GM12891 (cell line): ENCODE data around the gene TSPAN10.
A peak's percentile ranks its signal among the peaks of the same experiment; 100 is the strongest.

Experiments used
- DNase-seq: peaks from one replicate; pipeline ENCODE4 v3.0.0; 2011; ENCODE audit warnings: low spot score; ENCODE audit not compliant: insufficient read length
- FAIRE-seq: peaks from 2 replicates; lab custom pipeline; 2011; peaks lifted over from hg19 to GRCh38; lab: Jason Lieb, UNC
- PAX5 ChIP-seq: IDR thresholded peaks from 2 replicates; pipeline ENCODE4 v1.6.1; 2011; ENCODE audit warnings: low read length, moderate library complexity, mild to moderate bottlenecking; ENCODE audit not compliant: insufficient read depth, severe bottlenecking
- POLR2A ChIP-seq: IDR thresholded peaks from 2 replicates; pipeline ENCODE4 v1.6.1; 2011; ENCODE audit warnings: low read depth, low read length, control low read depth
- POLR2AphosphoS5 ChIP-seq: IDR thresholded peaks from 2 replicates; pipeline ENCODE4 v1.6.1; 2011; ENCODE audit warnings: low read depth, low read length, control low read depth
- POU2F2 ChIP-seq: IDR thresholded peaks from 2 replicates; pipeline ENCODE4 v1.6.1; 2011; ENCODE audit warnings: low read depth, mild to moderate bottlenecking, control low read depth, low read length, moderate library complexity
- SPI1 ChIP-seq: IDR thresholded peaks from 2 replicates; pipeline ENCODE4 v1.6.1; 2011; ENCODE audit warnings: low read depth, low read length, control low read depth
- TAF1 ChIP-seq: IDR thresholded peaks from 2 replicates; pipeline ENCODE4 v1.6.1; 2011; ENCODE audit warnings: low read depth, low read length, control low read depth

Gene TSPAN10

GRCh38 chr17:81659038-81659437 is 22.0 kb downstream of the TSPAN10 start:
- DNase-seq (no peak), FAIRE-seq (no peak)
- TF ChIP-seq TAF1: no peak
- no peak for TF ChIP-seq POLR2AphosphoS5
- no peak for TF ChIP-seq POLR2A
- peak; percentile 69 for TF ChIP-seq SPI1
- no peak for TF ChIP-seq PAX5

- TF ChIP-seq POLR2A (no peak), TAF1 (no peak), POLR2AphosphoS5 (no peak), SPI1 (no peak), PAX5 (no peak), POU2F2 (no peak)
- FAIRE-seq (no peak), DNase-seq (no peak)
Observed at GRCh38 chr17:81660441-81660840, 23.4 kb downstream of the TSPAN10 start.

GRCh38 chr17:81662002-81662401 is 25.0 kb downstream of the TSPAN10 start:
- TF ChIP-seq TAF1 (no peak), POU2F2 (no peak), PAX5 (no peak), POLR2A (no peak), SPI1 (no peak), POLR2AphosphoS5 (no peak)
- DNase-seq (no peak), FAIRE-seq (no peak)

GRCh38 chr17:81664051-81664470 is 27.1 kb downstream of the TSPAN10 start:
- FAIRE-seq (no peak), DNase-seq (no peak)

GRCh38 chr17:81665205-81666091 is 28.5 kb downstream of the TSPAN10 start:
- peak; percentile 87 for FAIRE-seq
- TF ChIP-seq SPI1 (no peak), TAF1 (peak; percentile 78), PAX5 (no peak), POU2F2 (peak; percentile 45; the same call in 1 of the 2 replicates), POLR2A (peak; percentile 66; the same call in 1 of the 2 replicates), POLR2AphosphoS5 (peak; percentile 54)
- DNase-seq: peak; percentile 67

More at GRCh38 chr17:81664051-81664470, 27.1 kb downstream of the TSPAN10 start:
- 0 out of 2 replicates have a peak, but pooled peaks have one; percentile 41 for TF ChIP-seq POLR2AphosphoS5
- no peak for TF ChIP-seq SPI1
- no peak for TF ChIP-seq PAX5
- TF ChIP-seq POLR2A: peak; percentile 33; the same call in 1 of the 2 replicates

- DNase-seq: no peak
- FAIRE-seq: no peak
- TF ChIP-seq SPI1: no peak
- TF ChIP-seq POLR2AphosphoS5: no peak
- TF ChIP-seq POU2F2: no peak
Observed at GRCh38 chr17:81666092-81666341, 29.0 kb downstream of the TSPAN10 start.

- FAIRE-seq (peak; percentile 98), DNase-seq (peak; percentile 98)
- TF ChIP-seq TAF1 (peak; percentile 94), POLR2A (peak; percentile 97), SPI1 (peak; percentile 90), POLR2AphosphoS5 (peak; percentile 97), PAX5 (peak; percentile 39), POU2F2 (peak; percentile 67; the same call in 1 of the 2 replicates)
Observed at GRCh38 chr17:81666342-81667191, 29.6 kb downstream of the TSPAN10 start, which contains the start of the genes CCDC137 and OXLD1. TSS of gene CCDC137 (plus strand) at chr17:81666737. CDS start at chr17:81666767, 30 bp downstream. TSS of gene OXLD1 (minus strand) at chr17:81666605. CDS start at chr17:81666577, 28 bp downstream.

GRCh38 chr17:81667754-81668153 is 30.8 kb downstream of the TSPAN10 start:
- TF ChIP-seq POU2F2 (no peak), TAF1 (no peak), PAX5 (no peak), SPI1 (no peak), POLR2A (no peak), POLR2AphosphoS5 (no peak)
- FAIRE-seq (no peak), DNase-seq (no peak)

GRCh38 chr17:81672504-81672903 is 35.5 kb downstream of the TSPAN10 start:
- FAIRE-seq (no peak), DNase-seq (no peak)
- TF ChIP-seq POLR2A (no peak), POLR2AphosphoS5 (no peak), PAX5 (no peak), POU2F2 (no peak), SPI1 (no peak), TAF1 (no peak)
